ENCODE data around the gene MYRIP.
A peak's percentile ranks its signal among the peaks of the same experiment; 100 is the strongest.
"Not testable (repeated sequence)": the region's sequence is repeated elsewhere in the genome, so short reads cannot be mapped to it uniquely, and the experiment has no call there.

MYRIP gene

DNA sequence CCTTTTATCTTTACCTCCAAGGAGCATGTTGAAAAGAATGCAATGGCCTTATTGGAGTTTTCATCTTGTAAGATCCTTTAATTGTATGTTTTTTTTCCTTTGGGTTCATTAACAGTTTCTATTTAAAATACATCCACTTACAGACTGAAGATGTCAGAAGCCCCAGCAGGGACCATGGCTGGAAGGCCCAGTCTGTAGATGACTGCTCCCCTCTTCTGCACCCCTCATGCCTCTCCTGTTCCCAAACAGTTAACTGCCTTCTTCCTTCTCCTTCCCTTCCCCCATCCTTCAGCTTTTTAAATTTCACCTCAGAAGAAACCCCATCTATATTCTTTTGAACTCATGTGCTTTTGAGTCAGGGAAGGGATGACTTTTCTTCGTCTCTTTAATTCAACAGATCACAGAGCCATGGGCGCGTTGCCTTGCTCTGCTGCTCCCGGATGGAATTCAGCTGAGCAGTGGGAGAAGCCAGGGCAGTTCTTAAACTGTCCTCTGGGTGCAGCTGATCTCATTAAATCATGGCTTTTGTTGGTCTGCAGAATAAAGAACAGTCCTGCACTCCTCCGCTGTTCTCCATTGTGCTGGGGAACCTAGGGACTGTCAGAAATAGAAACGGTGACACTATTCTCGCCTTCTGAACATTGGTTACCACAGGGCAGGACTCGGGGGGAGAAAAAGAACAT is 428.6 kb downstream of the MYRIP start:
- no peak for DNase-seq (ENCODE audit: low read depth)

DNA sequence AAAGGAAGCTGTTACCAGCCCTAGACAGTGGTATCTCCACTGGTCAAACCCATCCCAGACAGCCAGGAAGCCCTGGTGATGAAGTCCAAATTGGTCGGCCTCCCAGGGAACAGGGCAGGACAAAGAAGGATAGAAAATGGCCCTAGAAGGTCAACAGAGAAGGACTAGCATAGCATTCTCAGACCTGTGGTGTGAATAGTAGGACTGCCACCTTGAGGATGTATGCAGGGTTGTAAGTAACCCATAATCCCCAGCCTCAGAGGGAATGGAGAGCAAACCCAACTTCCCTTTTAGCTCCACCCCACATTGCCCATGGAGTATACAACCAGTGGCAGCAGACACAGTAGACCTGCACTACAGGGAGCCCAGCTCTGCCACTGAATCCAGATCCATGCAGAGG is 431.5 kb downstream of the MYRIP start:
- DNase-seq (ENCODE audit: low read depth) = no peak

DNA sequence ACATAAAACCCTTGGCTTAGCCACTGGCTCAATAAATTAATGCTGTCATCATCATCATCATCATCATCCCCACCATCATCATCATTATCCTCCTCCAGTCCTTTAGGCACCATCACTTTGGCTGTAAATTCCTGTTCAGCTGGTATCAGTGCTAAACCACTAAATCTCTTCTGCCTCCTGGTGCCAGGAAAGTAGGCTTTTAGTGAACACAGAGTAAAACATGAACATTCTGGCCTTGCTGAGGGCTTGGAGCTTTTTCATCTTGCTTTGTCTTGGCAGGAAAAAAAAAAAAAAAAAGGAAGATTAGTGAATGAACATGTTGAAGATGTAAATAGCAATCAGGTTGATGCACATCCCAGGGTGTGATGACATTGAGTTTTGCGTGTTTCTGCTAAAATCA is 432.8 kb downstream of the MYRIP start:
- no peak for DNase-seq (ENCODE audit: low read depth)

DNA sequence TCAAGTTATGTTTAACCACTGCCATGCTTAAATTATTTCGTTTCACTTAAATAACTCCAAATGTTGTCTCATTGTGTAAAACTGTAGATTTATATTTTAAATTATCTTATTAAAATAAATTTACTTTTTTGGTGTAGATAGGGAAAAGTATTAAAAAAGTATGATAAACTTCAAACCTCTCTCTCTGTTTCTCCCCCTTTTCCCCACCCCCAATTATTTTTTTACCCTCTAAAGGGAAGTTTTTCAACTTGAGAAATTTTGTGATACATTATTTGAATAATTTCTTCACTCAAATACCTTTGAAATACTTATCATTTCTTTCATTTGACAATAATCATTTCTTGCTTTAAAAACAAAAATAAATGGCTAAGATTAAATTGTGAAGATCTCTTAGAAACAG is 433.2 kb downstream of the MYRIP start:
- no peak for DNase-seq (ENCODE audit: low read depth)

DNA sequence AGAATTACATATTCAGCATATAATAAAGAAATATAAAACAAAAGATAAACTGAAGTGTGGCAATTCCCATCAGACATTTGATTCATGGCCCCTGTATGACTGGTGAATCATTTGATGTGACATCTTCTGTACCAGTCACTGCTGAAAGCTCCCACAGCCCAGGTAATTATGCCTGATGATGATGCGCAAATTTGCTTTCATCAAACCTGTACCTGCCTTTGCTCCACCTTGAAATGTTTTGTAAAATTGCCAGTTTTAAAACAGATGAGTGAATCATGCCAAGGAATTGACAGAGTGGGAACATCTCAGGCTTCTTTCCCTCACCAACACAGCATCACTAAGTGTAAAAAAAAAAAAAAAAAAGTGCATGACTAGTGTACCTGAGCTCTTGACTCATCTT is 433.6 kb downstream of the MYRIP start:
- no peak for DNase-seq (ENCODE audit: low read depth)

DNA sequence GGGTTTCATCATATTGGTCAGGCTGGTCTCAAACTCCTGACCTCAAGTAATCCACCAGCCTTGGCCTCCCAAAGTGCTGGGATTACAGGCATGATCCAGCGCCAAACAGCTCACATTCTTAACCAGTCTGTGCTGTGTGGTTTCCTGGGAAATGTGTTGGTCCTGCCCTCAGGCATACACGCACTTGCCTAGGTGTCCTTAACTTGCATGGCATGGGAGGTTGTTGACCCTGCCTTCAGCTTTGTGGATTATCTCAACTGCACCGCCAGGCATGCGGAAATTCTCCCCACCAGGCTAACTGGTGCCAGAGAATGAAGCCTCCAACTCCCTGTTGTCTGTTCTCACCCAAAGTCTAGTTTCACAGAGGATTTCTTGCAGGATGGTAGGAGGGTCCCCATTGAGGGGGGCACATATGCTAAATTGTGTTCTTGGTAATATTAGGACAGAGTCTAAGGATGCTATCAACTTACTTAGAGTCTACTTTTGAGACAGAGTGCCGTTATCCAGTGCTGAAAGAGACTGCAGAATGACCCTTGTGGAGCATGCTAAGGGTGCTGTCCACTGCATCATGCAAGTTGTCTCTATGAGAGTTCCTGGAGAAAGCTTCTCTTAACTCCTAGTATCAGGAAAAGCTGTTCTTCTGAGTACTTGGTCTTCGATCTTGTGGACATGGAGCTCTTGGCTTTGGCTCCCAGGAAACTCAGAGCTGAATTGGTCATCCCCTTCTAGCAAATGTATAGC is 438.5 kb downstream of the MYRIP start:
- DNase-seq (ENCODE audit: low read depth) = no peak

DNA sequence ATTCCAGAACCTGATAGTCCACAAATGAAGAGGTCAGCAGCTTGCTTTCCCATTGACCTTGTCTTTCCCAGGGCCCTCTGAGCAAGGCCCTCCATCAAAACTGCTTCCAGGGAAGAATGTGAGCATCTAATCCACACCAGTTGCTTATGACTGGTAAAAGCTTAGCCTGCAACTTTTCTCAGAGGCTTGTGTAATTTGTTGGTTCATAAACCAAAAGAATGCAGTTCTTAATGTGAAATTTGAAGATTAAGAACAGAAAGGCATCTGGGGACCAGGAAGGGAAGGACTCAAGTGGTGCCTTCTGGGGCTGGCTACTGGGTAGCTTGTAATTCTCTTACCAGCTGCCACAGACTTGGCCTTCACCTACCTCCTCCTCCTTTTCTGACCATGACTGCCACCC is 439.2 kb downstream of the MYRIP start:
- no peak for DNase-seq (ENCODE audit: low read depth)

DNA sequence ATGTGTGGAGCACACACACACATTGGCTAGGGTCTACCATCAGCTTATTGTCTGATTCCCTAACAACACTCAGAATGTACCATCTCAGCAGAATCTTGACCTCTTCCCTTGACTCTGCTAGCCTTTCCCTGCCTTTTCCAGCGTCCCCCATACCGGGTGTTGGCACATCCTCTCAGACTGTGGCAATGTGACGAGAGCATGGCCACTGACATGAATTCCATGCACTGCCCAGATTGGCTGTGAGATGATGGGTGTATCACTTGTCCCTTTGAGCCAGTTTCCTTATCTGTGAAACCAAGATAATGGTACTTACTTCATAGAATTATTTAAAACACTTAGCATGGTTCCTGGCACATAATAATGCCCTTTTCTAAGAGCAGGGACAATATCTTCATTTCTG is 439.8 kb downstream of the MYRIP start:
- DNase-seq (ENCODE audit: low read depth) = no peak

DNA sequence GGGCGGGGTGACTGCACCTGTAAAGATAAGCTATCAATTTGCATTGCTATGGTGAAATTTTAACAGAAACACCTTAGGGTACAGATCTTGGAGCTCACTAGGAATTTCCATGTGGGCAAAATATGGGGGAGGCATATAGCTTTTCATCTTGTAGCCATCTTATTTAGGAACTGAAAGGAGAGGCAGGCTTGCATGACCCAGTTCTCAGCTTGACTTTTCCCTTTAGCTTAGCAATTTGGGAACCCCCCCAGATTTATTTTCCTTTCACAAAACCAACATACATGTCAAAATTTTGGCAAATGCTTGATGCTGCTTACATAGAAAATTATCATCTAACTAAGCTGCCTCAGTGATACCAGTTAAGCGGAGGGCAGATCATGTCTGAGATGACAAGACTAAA is 445.1 kb downstream of the MYRIP start:
- no peak for DNase-seq (ENCODE audit: low read depth)

DNA sequence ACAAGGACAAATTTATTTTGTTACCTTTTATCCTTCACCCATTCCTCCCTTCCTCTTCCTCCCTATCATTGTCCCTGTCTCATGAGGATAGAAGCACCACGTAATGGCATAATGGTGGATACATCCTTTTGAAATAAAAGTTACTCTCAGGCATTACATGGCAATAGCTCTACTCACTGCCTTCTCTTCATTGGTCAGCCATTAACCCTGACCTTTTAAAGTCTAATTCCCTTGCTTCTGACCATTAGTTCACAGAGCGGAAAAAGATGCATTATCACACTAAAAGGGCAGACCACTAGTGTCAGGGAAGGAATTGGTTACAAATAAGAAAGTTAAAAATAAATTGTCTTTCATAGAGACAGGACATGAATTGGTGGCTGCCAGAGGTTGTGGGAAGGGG is 445.5 kb downstream of the MYRIP start:
- DNase-seq (ENCODE audit: low read depth) = no peak

DNA sequence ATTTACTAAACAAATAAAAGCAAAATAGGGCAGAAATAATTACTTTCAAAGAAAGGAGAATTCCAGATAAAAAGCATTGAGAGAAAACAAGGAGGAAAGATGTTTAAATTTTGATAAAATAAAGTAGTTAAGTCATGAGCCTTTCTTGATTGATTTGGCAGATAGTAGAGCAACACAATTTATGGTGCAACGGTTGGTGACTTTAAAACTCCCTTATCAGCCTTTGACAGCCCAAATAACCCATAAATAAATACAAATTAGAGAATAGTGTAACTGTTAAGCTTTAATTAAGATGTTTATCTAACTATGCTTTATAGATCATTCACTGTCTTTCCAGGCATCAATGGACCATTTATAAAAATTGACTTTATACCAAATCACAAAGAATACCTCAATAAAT is 446.1 kb downstream of the MYRIP start:
- no peak for DNase-seq (ENCODE audit: low read depth)

DNA sequence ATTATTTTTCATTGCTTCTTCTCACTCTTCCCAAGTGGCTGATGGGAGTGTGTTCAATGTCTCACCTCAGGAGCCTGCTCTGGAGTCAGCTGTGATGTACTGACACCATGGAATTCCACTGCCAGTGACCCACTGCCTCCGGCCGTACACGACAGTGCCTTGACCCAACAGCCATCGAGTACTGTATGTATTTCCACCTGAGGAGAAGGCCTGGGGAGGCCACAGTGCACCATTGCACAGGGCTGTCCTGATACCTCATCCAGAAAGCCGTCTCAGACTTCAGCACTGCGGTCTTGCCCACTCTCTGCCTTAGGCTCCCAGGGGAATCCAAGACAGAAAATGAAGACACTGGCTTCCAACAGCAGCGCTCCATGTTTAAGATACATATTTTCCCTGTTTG is 448.7 kb downstream of the MYRIP start:
- DNase-seq (ENCODE audit: low read depth) = no peak

DNA sequence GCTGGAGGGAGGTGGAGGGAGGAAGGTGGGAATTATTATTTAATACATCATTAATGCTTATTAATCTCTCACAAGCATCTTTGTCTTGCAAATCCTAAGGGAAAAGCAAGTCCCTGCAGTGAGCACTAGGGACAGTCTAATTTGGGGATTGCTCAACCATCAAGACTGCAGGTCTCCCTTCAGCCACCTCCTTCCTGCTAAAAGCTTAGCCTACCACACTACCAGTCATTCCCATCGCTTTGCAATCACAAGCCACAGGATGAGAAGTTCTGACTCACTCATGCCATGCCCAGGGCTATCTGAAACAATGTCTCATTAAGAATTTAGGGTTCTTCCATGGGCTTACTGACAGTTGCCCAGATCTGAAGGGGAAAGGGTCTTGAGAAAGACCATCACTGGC is 449.1 kb downstream of the MYRIP start:
- peak; percentile 30 for DNase-seq (ENCODE audit: low read depth)

DNA sequence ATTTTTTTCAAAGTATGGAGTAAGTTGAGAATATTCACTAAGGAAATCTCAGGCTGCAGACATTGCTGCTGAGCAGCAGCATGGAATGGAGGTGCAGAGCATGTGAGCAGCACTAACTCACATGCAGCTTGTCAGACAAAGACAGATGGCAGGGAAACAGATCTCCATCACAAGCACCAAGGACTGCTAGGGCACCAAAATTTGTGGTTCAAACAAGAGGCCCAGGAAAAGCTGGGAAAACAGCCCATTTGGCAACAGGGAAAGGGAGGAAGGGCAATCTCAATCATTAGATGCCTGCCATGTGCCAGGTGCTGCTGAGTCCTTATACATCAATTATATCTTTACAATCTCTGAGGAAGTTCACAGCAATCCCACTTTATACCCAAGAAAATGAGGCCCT is 452.9 kb downstream of the MYRIP start:
- no peak for DNase-seq (ENCODE audit: low read depth)

DNA sequence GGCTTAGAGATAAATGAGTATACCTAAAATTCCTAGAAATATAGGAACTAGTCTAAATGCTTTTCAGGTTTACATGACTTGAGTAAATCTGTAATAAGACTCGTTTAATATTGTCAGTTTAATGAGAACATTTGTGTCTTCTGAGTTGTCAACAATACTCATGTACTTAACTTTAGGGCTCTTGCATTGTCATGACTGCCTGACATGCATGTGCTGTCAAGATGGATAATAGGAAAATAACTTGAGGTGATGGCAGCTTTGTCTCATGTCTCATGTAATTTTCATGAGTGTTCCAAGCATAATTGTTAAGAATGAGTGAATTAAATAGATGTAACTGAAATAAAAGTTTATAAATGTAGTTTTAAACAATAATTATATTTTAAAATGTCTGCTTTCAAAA is 455.0 kb downstream of the MYRIP start:
- DNase-seq (ENCODE audit: low read depth) = no peak

DNA sequence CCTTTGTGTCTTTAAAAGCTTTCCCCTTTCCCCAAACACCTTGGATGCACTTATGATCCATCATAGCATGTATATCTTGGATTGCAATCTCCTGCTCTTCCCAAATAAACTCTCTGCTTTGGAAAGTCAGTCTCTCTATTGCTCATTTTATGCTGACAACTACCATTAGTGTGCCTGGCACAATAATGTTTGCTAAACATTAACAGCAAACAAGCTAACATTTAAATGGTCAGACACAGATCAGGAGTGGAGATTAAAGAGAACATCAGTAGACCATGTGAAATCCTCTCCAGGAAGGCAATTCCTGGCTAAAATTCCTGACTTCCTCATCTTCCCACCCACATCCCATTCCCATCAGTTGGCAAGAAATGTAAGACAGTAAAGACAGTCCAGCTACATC is 455.8 kb downstream of the MYRIP start:
- no peak for DNase-seq (ENCODE audit: low read depth)

DNA sequence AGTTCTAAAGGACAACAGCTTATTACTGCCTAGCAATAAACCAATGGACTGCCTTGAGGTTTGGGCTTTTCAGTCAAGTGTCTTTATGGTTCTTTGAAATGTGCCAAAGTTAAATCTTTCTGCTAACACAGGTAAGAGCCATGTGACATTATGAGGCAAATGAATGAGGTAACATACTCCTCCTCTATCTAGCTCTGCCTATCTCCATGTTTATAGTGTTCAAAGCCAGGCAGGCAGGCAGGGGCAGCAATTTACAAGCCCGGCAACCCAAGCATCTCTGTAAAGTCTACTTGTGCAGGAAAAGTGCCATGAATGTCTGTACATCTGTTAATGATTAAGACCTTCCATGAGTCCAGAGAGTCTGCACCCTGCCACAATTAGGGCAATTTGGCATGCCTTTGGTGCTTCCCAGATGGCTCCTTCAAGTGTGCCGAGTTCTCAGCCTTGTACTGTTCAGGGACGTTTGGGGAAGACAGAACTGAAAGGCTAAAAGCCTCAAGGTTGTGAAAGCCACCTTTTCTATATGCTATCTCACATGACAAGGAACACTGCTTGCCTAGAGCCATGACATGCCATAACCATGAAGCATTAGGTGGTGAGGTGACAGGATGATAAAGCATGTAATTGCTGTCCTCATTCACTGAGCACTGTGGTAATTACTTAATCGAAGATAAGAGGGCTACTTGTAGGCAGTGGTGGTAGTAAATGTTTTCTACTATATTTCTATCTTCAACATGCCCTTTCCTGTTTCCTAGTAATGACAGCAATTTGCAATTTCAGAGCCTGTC is 458.7 kb downstream of the MYRIP start:
- DNase-seq (ENCODE audit: low read depth) = peak; percentile 77

DNA sequence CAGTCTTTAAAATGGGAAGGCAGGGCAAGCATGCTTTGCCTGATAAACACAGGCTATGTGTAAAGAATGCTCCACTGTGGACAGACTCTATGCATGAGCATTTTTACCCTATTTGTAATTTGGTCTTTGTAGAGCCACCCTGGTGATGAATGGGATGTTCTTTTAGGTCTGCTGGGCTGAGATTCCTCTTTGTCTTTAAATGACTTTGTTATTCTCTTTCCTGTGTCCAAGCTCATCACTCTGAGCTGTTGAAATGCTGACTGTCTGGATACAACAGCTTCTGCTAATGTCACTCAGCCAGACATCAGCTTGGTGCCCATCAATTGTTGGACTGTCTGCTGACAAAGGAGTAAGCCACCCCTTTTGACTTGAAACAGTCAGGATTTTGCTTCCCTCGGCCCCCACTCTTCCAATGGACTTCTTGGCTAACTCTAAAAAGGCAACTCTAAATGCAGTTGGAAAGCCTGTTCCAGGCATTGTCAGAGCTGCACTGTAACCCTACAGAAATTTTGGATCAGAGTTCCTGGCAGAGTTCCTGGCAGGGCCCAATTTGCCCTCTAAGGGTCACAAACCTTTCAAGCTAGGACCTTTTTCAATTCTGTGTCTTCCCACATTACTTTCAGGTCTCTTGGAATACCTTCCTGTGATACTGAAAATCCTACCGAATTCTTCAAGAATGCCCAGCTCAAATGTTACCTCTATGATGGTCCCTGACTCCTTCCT is 459.6 kb downstream of the MYRIP start:
- DNase-seq (ENCODE audit: low read depth) = no peak

DNA sequence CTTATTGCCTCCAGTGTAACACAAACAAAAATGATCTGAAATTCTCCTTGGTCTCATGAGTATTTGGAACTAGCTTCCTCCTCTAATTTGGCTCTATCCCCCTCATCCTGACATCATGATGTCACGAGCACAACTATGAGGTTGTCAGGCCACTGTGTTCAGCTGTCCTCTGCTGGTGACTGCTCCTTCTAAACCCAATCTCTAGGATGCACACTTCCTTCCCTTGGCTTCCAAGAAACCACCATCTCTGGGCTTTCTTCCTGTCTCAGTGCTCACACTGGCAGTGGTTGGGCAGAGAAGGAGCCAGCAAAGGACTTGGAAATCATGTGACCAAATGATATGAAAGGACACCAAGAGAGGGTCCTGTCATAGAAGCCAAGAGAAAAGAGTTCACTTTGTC is 469.4 kb downstream of the MYRIP start:
- no peak for DNase-seq (ENCODE audit: low read depth)

DNA sequence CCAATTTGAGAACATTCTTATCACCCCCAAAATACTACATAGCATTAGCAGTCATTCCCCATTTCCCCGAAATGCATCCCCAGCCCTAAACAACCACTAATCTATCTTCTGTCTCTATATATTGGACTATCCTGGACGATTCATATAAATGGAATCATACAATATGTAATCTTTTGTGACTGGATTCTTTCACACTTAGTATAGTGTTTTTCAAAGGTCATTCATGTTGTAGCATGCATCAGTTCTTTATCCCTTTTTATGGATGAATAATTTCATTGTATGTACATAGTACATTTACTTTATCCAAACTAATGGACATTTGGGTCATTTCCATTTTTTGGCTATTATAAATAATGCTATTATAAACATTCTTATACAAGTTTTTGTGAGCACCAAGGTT is 472.6 kb downstream of the MYRIP start:
- no peak for DNase-seq (ENCODE audit: low read depth)

DNA sequence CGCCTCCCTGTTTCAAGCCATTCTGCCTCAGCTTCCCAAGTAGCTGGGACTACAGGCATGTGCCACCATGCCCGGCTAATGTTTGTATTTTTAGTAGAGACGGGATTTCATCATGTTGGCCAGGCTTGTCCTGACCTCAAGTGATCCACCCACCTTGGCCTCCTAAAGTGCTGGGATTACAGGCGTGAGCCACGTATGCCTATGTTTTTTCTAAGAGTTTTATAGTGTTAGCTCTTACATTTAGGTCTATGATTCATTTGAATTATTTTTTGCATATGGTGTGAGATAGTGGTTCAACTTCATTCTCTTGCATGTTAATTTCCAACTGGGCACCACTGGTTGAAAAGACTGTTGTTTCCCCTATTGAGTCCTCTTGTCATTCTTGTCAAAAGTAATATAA is 473.6 kb downstream of the MYRIP start:
- DNase-seq (ENCODE audit: low read depth) = not testable (repeated sequence)

DNA sequence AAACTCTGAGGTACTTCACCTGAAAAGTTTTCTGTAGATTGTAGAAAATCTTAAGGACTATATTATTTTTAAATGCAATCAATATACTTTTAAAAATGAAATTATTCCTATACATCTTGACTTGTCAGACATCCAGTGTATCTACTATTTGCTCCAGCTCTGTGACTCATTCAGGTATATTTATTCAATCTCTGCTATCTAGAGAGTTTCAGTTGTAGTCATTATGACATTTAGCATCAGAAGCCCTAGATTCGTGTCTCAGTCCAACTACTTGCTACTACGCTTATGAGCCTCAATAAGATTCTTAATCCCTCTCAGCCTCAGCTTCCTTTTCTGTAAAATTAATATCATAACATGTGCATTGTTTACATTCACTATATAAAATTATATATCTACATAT is 477.8 kb downstream of the MYRIP start:
- DNase-seq (ENCODE audit: low read depth) = no peak

DNA sequence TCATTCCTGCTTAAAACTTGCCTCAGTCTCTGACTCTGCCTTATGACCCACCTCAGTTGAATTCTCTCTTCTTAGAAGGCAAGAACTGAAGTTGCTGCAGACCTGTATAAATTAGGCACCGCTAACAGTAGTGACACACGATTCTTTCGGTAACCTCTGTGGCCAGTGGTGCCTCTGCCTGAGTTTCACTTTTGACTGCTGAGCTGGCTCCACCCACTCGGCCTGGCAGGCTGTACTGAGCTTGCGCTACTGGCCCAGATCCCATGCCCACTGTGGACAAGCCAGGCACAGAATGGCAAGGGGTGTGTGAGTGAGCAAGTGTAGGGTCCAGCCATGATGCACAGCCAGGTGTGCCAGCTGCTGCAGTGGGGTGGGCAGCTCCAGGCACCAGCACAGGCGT is 481.0 kb downstream of the MYRIP start:
- DNase-seq (ENCODE audit: low read depth) = no peak
